Ishikawa (cell line): Measurements from ENCODE around the gene TAOK3.

Source experiments
- CEBPB ChIP-seq: IDR thresholded peaks from 2 replicates; pipeline ENCODE4 v1.6.1; 2012
- CREB1 ChIP-seq: IDR thresholded peaks from 2 replicates; pipeline ENCODE4 v1.6.1; 2012; ENCODE audit warnings: low read depth
- EGR1 ChIP-seq: IDR thresholded peaks from 2 replicates; pipeline ENCODE4 v1.6.1; 2012
- EP300 ChIP-seq: IDR thresholded peaks from 2 replicates; pipeline ENCODE4 v1.6.1; 2012; ENCODE audit warnings: borderline replicate concordance
- FOXM1 ChIP-seq: IDR thresholded peaks from 2 replicates; pipeline ENCODE4 v1.6.1; 2012; ENCODE audit warnings: low read depth, borderline replicate concordance
- MAX ChIP-seq: IDR thresholded peaks from 2 replicates; pipeline ENCODE4 v1.6.1; 2012
- NFIC ChIP-seq: IDR thresholded peaks from 2 replicates; pipeline ENCODE4 v1.6.1; 2012
- RAD21 ChIP-seq: IDR thresholded peaks from 2 replicates; pipeline ENCODE4 v1.6.1; 2012; ENCODE audit warnings: low read depth
- TAF1 ChIP-seq: IDR thresholded peaks from 2 replicates; pipeline ENCODE4 v1.6.1; 2012; ENCODE audit warnings: low read depth, mild to moderate bottlenecking
- TCF12 ChIP-seq: IDR thresholded peaks from 2 replicates; pipeline ENCODE4 v1.6.1; 2012; ENCODE audit warnings: low read depth
- TEAD4 ChIP-seq: IDR thresholded peaks from 2 replicates; pipeline ENCODE4 v1.6.1; 2012
- YY1 ChIP-seq: IDR thresholded peaks from 2 replicates; pipeline ENCODE4 v1.6.1; 2012; ENCODE audit warnings: low read depth
- ZBTB7A ChIP-seq: IDR thresholded peaks from 2 replicates; pipeline ENCODE4 v1.6.1; 2012; ENCODE audit warnings: low read depth
- TF ChIP-seq, protein P1 (sequence below): IDR thresholded peaks from 2 replicates; pipeline ENCODE4 v1.6.1; 2012
- TF ChIP-seq, protein P2 (sequence below): IDR thresholded peaks from 2 replicates; pipeline ENCODE4 v1.6.1; 2012; ENCODE audit warnings: low read depth, mild to moderate bottlenecking

The TAOK3 gene

DNA sequence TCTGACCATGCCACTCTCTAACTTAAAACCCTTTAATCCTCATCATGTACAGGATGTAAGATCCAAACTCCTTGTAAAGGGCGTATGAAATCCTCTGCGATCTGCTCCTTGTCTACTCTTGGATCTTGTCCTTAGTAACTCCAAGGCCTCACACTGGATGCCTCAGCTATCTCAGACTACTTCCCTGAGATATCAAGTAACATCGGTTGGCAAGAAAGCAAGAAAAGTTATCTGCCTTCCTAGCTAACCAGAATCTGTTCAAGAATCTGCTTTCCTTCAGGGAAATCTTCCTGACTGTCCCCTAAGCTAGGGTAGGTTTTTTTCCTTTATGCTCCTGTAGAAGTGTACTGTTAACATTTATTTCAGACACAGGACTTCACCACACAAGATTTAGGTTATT, 82.6 kb downstream of the TAOK3 start:
- no peak for TF ChIP-seq EGR1
- no peak for TF ChIP-seq NFIC
- TF ChIP-seq, protein P1, sequence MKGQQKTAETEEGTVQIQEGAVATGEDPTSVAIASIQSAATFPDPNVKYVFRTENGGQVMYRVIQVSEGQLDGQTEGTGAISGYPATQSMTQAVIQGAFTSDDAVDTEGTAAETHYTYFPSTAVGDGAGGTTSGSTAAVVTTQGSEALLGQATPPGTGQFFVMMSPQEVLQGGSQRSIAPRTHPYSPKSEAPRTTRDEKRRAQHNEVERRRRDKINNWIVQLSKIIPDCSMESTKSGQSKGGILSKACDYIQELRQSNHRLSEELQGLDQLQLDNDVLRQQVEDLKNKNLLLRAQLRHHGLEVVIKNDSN = no peak
- TF ChIP-seq TEAD4 = no peak

DNA sequence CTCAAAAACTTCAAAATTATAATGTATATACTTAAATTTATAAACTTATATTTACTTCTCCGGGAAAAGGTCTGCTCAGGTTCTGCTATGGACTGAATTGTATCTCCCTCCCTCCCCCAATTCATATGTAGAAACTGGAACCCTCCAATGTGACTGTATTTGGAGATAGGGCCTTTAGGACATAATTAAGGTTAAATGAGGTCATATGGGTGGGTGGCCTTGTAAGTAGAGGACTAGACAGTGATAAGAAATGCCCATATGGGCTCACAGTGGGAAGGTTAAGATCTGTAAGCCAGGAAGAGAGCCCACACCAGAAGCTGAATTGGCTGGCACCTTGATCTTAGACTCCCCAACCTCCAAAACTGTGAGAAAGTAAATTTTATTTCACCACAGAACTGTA, 84.5 kb downstream of the TAOK3 start:
- TF ChIP-seq, protein P2, sequence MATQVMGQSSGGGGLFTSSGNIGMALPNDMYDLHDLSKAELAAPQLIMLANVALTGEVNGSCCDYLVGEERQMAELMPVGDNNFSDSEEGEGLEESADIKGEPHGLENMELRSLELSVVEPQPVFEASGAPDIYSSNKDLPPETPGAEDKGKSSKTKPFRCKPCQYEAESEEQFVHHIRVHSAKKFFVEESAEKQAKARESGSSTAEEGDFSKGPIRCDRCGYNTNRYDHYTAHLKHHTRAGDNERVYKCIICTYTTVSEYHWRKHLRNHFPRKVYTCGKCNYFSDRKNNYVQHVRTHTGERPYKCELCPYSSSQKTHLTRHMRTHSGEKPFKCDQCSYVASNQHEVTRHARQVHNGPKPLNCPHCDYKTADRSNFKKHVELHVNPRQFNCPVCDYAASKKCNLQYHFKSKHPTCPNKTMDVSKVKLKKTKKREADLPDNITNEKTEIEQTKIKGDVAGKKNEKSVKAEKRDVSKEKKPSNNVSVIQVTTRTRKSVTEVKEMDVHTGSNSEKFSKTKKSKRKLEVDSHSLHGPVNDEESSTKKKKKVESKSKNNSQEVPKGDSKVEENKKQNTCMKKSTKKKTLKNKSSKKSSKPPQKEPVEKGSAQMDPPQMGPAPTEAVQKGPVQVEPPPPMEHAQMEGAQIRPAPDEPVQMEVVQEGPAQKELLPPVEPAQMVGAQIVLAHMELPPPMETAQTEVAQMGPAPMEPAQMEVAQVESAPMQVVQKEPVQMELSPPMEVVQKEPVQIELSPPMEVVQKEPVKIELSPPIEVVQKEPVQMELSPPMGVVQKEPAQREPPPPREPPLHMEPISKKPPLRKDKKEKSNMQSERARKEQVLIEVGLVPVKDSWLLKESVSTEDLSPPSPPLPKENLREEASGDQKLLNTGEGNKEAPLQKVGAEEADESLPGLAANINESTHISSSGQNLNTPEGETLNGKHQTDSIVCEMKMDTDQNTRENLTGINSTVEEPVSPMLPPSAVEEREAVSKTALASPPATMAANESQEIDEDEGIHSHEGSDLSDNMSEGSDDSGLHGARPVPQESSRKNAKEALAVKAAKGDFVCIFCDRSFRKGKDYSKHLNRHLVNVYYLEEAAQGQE = no peak
- TF ChIP-seq, protein P1 = no peak
- TF ChIP-seq CREB1 (no peak), CEBPB (no peak), NFIC (no peak), RAD21 (no peak), MAX (no peak), TAF1 (no peak), ZBTB7A (no peak), EP300 (no peak), YY1 (no peak), FOXM1 (no peak), TEAD4 (no peak), TCF12 (no peak), EGR1 (no peak)

DNA sequence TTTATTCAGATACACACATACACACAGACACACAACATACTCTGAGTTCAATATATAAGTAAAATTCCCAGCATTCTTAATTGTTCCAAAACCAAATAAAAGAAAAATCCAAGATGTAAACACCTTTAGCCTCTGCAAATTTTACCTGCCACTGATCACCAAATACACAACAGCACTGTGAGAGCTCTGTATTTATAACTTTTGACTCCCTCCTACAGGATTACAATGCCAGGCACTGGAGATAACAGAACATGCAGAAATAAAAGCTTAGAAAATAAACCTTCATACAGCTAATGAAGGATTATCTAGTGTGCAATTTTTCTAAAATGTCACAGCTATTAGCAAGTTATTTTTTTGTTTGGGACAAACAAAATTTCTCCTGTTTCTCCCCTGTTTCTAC, 85.0 kb downstream of the TAOK3 start:
- no peak for TF ChIP-seq FOXM1
- TF ChIP-seq, protein P2 = no peak
- TF ChIP-seq TEAD4 = no peak
- no peak for TF ChIP-seq CEBPB
- no peak for TF ChIP-seq RAD21
- TF ChIP-seq NFIC = no peak
- no peak for TF ChIP-seq EP300
- no peak for TF ChIP-seq TAF1
- TF ChIP-seq CREB1 = no peak
- no peak for TF ChIP-seq ZBTB7A
- no peak for TF ChIP-seq EGR1
- no peak for TF ChIP-seq MAX

GRCh38 chr12:118282767-118283166, 89.9 kb downstream of the TAOK3 start:
- TF ChIP-seq EP300 = no peak
- TF ChIP-seq CEBPB = no peak
- TF ChIP-seq YY1 = no peak
- no peak for TF ChIP-seq ZBTB7A
- TF ChIP-seq NFIC = no peak
- TF ChIP-seq, protein P2 = no peak
- TF ChIP-seq TCF12 = no peak
- no peak for TF ChIP-seq TAF1
- TF ChIP-seq EGR1 = no peak
- no peak for TF ChIP-seq FOXM1
- TF ChIP-seq RAD21 = no peak
- no peak for TF ChIP-seq TEAD4
- TF ChIP-seq MAX = no peak
- TF ChIP-seq, protein P1 = no peak
- no peak for TF ChIP-seq CREB1
